K562 (cell line): ENCODE data around the gene PLEKHA7.

Source experiments
- CTCF ChIP-seq, 3 experiments: IDR thresholded peaks in 2 of 3; conservative IDR thresholded peaks in 1 of 3; 2 replicates each; pipeline ENCODE4 v1.5.1; 2011 to 2012; ENCODE audit warnings: low read length in 3 of 3, mild to moderate bottlenecking in 3 of 3, control low read depth in 2 of 3, improper control_type of control experiment in 1 of 3, inconsistent platforms in 1 of 3, low read depth in 1 of 3, mixed read lengths in 1 of 3, moderate library complexity in 1 of 3; ENCODE audit not compliant: insufficient read depth in 2 of 3
- REST ChIP-seq, 2 experiments: fragments of 450-650 bp; formaldehyde crosslinking in 1 of 2; IDR thresholded peaks; 2 replicates each; pipeline versions ENCODE4 v1.4.0 to v1.6.1; 2014 to 2020; ENCODE audit warnings: mild to moderate bottlenecking in 2 of 2, borderline replicate concordance in 1 of 2, low read depth in 1 of 2
- SNRNP70 ChIP-seq: fragments of 200-400 bp; formaldehyde crosslinking; optimal IDR thresholded peaks from 2 replicates; pipeline ENCODE3; 2017; ENCODE audit warnings: low read depth, low read length
- TAF1 ChIP-seq: IDR thresholded peaks from 2 replicates; pipeline ENCODE4 v1.6.1; 2011; ENCODE audit warnings: mild to moderate bottlenecking, low read length, moderate library complexity; ENCODE audit not compliant: insufficient read depth, control insufficient read depth, severe bottlenecking; ENCODE audit errors: extremely low read depth
- ZNF263 ChIP-seq: sonication (generic); formaldehyde crosslinking; IDR thresholded peaks from 2 replicates; pipeline ENCODE4 v1.8.0; 2022; ENCODE audit warnings: mild to moderate bottlenecking, missing genetic modification reagents, borderline replicate concordance
- ZNF561 ChIP-seq: fragments of 450-650 bp; formaldehyde crosslinking; conservative IDR thresholded peaks from 2 replicates; pipeline ENCODE4 v1.4.0; 2020; ENCODE audit warnings: mild to moderate bottlenecking, moderate library complexity
- ZNF785 ChIP-seq: fragments of 250-450 bp; sonication (Bioruptor Pico); IDR thresholded peaks from 2 replicates; pipeline ENCODE4 v1.4.0; 2020; ENCODE audit warnings: mild to moderate bottlenecking

- TF ChIP-seq REST (IDR thresholded peaks at IDR 0.05; ENCODE audit: borderline replicate concordance) (no peak), REST (CRISPR knock-in tag; IDR thresholded peaks at IDR 0.05; ENCODE audit: low read depth) (no peak), ZNF263 (CRISPR knock-in tag) (no peak), TAF1 (no peak), CTCF (IDR thresholded peaks at IDR 0.05 in 2 of 3, conservative IDR thresholded peaks at IDR 0.05 in 1 of 3; ENCODE audit: insufficient read depth in 2 of 3, low read depth in 1 of 3, low read length in 3 of 3) (no peak), ZNF785 (CRISPR knock-in tag) (no peak), ZNF561 (CRISPR knock-in tag) (no peak), SNRNP70 (no peak)
Observed at GRCh38 chr11:16982256-16982671, 31.9 kb downstream of the PLEKHA7 start.
